Left ventricle myocardium inferior (tissue), 1 donor: ENCODE results near the gene ZNF644. TPM values are rescaled to one million over a fixed set of nuclear protein-coding genes. Genes with fewer than 3 reads are reported as not detected.

Source experiments
- DNase-seq: peaks from one replicate; pipeline ENCODE4 v3.0.0-alpha.2; 2020
- H3K27ac ChIP-seq: fragments of 200-600 bp; replicated peaks from 2 replicates; pipeline ENCODE4 v1.8.0; 2021
- H3K27me3 ChIP-seq: fragments of 200-600 bp; 2 replicates; pipeline ENCODE4 v1.8.0; 2021; ENCODE audit warnings: low read depth
- H3K36me3 ChIP-seq: fragments of 200-600 bp; 2 replicates; pipeline ENCODE4 v1.8.0; 2021
- H3K4me1 ChIP-seq: fragments of 200-600 bp; 2 replicates; pipeline ENCODE4 v1.8.0; 2021
- H3K4me3 ChIP-seq: fragments of 200-600 bp; 2 replicates; pipeline ENCODE4 v1.8.0; 2021; ENCODE audit warnings: mild to moderate bottlenecking, moderate library complexity
- H3K9me3 ChIP-seq: fragments of 200-600 bp; replicated peaks from 2 replicates; pipeline ENCODE4 v1.8.0; 2021
- intact Hi-C: fragments of 100-400 bp; cut with micrococcal nuclease; formaldehyde crosslinking; loops from one replicate; pipeline ENCODE4 v1.11.0; 2022
- total RNA-seq: library from RNA; stranded (reverse); fragmentation: NEBNext Ultra II Directional; extraction: Animal tissue kit (Norgen Biotek cat#: 25700); gene quantifications from one replicate; pipeline ENCODE4 v1.2.1, GENCODE V29; 2021
- TF ChIP-seq, protein P1 (sequence below): fragments of 200-600 bp; IDR thresholded peaks from 2 replicates; pipeline ENCODE4 v1.8.0; 2021; ENCODE audit warnings: antibody characterized with exemption, mild to moderate bottlenecking, borderline replicate concordance
- donor health status: DM: no; HTN: yes; CAD: no; lungs with severe emphysema.

The ZNF644 gene
- total RNA-seq, 1 donor from 2014 or later: 23.3 TPM

GRCh38 chr1:90882221-90882620 is 139.6 kb downstream of the ZNF644 start:
- Histone ChIP-seq H3K9me3 (peaks cover 48% of the 10 kb centered on the region), H3K27me3 (no peaks in the 10 kb centered on the region), H3K4me3 (no peak overlapping the region), H3K4me1 (no peaks in the 10 kb centered on the region), H3K27ac (no peak overlapping the region), H3K36me3 (no peaks in the 10 kb centered on the region)
- DNase-seq: no peak
- TF ChIP-seq, protein P1, sequence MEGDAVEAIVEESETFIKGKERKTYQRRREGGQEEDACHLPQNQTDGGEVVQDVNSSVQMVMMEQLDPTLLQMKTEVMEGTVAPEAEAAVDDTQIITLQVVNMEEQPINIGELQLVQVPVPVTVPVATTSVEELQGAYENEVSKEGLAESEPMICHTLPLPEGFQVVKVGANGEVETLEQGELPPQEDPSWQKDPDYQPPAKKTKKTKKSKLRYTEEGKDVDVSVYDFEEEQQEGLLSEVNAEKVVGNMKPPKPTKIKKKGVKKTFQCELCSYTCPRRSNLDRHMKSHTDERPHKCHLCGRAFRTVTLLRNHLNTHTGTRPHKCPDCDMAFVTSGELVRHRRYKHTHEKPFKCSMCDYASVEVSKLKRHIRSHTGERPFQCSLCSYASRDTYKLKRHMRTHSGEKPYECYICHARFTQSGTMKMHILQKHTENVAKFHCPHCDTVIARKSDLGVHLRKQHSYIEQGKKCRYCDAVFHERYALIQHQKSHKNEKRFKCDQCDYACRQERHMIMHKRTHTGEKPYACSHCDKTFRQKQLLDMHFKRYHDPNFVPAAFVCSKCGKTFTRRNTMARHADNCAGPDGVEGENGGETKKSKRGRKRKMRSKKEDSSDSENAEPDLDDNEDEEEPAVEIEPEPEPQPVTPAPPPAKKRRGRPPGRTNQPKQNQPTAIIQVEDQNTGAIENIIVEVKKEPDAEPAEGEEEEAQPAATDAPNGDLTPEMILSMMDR: no peak
- intact Hi-C loops: no loop called here

GRCh38 chr1:90881034-90881433 is 140.8 kb downstream of the ZNF644 start:
- Histone ChIP-seq H3K4me3 (no peak overlapping the region), H3K27ac (no peak overlapping the region), H3K4me1 (no peaks in the 10 kb centered on the region), H3K36me3 (no peaks in the 10 kb centered on the region), H3K9me3 (peaks cover 48% of the 10 kb centered on the region), H3K27me3 (no peaks in the 10 kb centered on the region)
- intact Hi-C loops: no loop called here
- TF ChIP-seq, protein P1: no peak
- DNase-seq: no peak

DNA sequence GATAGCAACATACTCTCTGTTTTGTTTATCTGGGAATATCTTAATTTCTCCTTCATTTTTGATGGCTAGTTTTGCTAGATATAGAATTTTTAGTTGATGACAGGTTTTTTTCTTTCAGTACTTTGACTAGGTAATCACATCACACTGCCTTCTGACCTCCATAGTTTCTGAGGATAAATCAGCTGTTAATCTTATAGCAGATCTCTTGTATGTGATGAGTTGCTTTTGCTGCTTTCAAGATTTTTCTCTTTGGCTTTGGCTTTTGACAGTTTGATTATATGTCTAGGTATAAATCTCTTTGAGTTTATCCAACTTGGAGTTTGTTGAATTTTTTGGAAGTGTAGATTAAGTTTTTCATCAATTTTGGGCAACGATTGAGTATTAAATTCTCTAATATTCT is 142.6 kb downstream of the ZNF644 start:
- Histone ChIP-seq H3K27me3 (no peaks in the 10 kb centered on the region), H3K4me1 (no peaks in the 10 kb centered on the region), H3K9me3 (peaks cover 48% of the 10 kb centered on the region), H3K27ac (no peak overlapping the region), H3K4me3 (no peak overlapping the region), H3K36me3 (no peaks in the 10 kb centered on the region)
- TF ChIP-seq, protein P1: no peak
- intact Hi-C loops: no loop called here
- DNase-seq: no peak

DNA sequence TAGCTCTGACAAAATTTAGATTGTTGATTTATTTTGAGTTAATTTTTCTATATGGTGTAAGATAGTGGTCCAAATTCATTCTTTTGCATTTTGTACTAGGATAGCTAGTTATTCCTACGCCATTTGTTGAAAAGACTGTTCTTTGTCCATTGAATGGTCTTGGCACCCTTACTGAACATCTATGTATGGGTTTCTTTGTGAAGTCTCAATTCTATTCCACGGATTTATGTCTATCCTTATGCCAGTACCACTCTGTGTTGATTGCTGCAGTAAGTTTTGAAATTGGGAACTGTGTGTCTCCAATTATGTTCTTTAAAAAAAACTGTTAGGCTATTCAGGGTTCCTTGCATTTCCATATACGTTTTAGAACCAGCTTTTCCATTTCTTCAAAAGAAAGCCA is 145.7 kb downstream of the ZNF644 start:
- intact Hi-C loops: no loop called here

More for the DNA sequence above, 145.7 kb downstream of the ZNF644 start:
- Histone ChIP-seq H3K27me3 (no peaks in the 10 kb centered on the region), H3K4me3 (no peak overlapping the region), H3K4me1 (no peaks in the 10 kb centered on the region), H3K36me3 (no peaks in the 10 kb centered on the region), H3K9me3 (peaks cover 37% of the 10 kb centered on the region), H3K27ac (no peak overlapping the region)
- no peak for DNase-seq
- TF ChIP-seq, protein P1: no peak
